Panc1 (cell line): ENCODE measurements around the gene OAF. TPM values are rescaled to one million over a fixed set of nuclear protein-coding genes. Genes with fewer than 3 reads are reported as not detected.

ENCODE experiments used
- ATAC-seq: fragments of 200-7000 bp; cut with Tn5 transposase; 2 replicates; pipeline ENCODE4 v1.9.1; 2020; ENCODE audit warnings: mild to moderate bottlenecking, moderate library complexity
- BruUV-seq: library from RNA; stranded (reverse); fragments of 400-500 nt; replicated peaks from 2 replicates; lab custom pipeline; 2021; lab: Mats Ljungman, UMichigan
- CTCF ChIA-PET: fragments of 300-600 bp; sonication (Branson Sonifier 250); formaldehyde crosslinking; loops from one replicate; lab custom pipeline; 2022; ENCODE audit warnings: antibody characterized with exemption; lab: Charles Lee
- POLR2A ChIA-PET: fragments of 300-600 bp; sonication (Branson Sonifier 250); formaldehyde crosslinking; loops from one replicate; lab custom pipeline; 2022; ENCODE audit warnings: antibody characterized with exemption; lab: Charles Lee
- DNase-seq: peaks from one replicate; pipeline ENCODE4 v3.0.0-alpha.2; 2010; ENCODE audit warnings: low read depth, low spot score
- H3K27ac ChIP-seq: 2 replicates; pipeline ENCODE4 v1.5.1; 2011; ENCODE audit warnings: mild to moderate bottlenecking, low read length, inconsistent platforms
- H3K27me3 ChIP-seq: fragments of 200-500 bp; sonication (Bioruptor generic); 2 replicates; pipeline ENCODE4 v1.6.0; 2014; ENCODE audit warnings: low read length, inconsistent platforms; ENCODE audit not compliant: control insufficient read depth, insufficient read depth
- H3K36me3 ChIP-seq: fragments of 200-500 bp; sonication (Bioruptor generic); 2 replicates; pipeline ENCODE4 v1.5.1; 2014; ENCODE audit warnings: inconsistent platforms, mild to moderate bottlenecking, low read length, moderate library complexity; ENCODE audit not compliant: control insufficient read depth, insufficient read depth
- H3K4me1 ChIP-seq: 2 replicates; pipeline ENCODE4 v1.5.1; 2011; ENCODE audit warnings: inconsistent platforms, mild to moderate bottlenecking, low read length, moderate library complexity; ENCODE audit not compliant: control insufficient read depth, insufficient read depth
- H3K4me3 ChIP-seq, 2 experiments: 2 replicates each; pipeline ENCODE4 v1.5.1; 2011 to 2012; ENCODE audit warnings: low read depth in 2 of 2, low read length in 2 of 2, mild to moderate bottlenecking in 2 of 2, inconsistent platforms in 1 of 2, moderate library complexity in 1 of 2
- H3K9me3 ChIP-seq: fragments of 200-500 bp; sonication (Bioruptor generic); 2 replicates; pipeline ENCODE4 v1.5.1; 2014; ENCODE audit warnings: low read depth, mild to moderate bottlenecking, inconsistent platforms, low read length, moderate library complexity; ENCODE audit not compliant: control insufficient read depth, insufficient read depth
- POLR2AphosphoS5 ChIP-seq: IDR thresholded peaks from 2 replicates; pipeline ENCODE4 v1.6.1; 2012; ENCODE audit warnings: mild to moderate bottlenecking, low read depth, low read length, moderate library complexity
- SIN3A ChIP-seq: IDR thresholded peaks from 2 replicates; pipeline ENCODE4 v1.6.1; 2012; ENCODE audit warnings: low read depth, mild to moderate bottlenecking, low read length, moderate library complexity, borderline replicate concordance; ENCODE audit not compliant: insufficient read depth
- TCF7L2 ChIP-seq: IDR thresholded peaks from 2 replicates; pipeline ENCODE4 v1.6.1; 2011; ENCODE audit warnings: mild to moderate bottlenecking, low read depth, low read length, inconsistent platforms
- in situ Hi-C: cut with HindIII; loops from 2 replicates; pipeline ENCODE4 v1.10.0; 2016; ENCODE audit warnings: low sequenced_read_pairs, low pct_unique_long_range_greater_than_20kb
- intact Hi-C: fragments of 100-400 bp; cut with micrococcal nuclease; formaldehyde crosslinking; loops from one replicate; pipeline ENCODE4 v1.10.0; 2022; ENCODE audit not compliant: unreplicated experiment
- total RNA-seq: library from RNA; stranded (reverse); gene quantifications from one replicate; pipeline ENCODE4 v1.2.1, GENCODE V29; 2021; ENCODE audit not compliant: unreplicated experiment
- TF ChIP-seq, protein P1 (sequence below): fragments of 450-650 bp; IDR thresholded peaks from 2 replicates; pipeline ENCODE4 v1.5.1; 2017; ENCODE audit warnings: mild to moderate bottlenecking
- TF ChIP-seq, protein P2 (sequence below), 2 experiments: IDR thresholded peaks; 2 replicates each; pipeline ENCODE4 v1.6.1; 2011 to 2012; ENCODE audit warnings: low read depth in 2 of 2, control low read depth in 1 of 2, low read length in 1 of 2, mild to moderate bottlenecking in 1 of 2, moderate library complexity in 1 of 2; ENCODE audit not compliant: insufficient read depth in 1 of 2

OAF gene
- total RNA-seq, 1 experiment from 2014 or later = 13.7 TPM

DNA sequence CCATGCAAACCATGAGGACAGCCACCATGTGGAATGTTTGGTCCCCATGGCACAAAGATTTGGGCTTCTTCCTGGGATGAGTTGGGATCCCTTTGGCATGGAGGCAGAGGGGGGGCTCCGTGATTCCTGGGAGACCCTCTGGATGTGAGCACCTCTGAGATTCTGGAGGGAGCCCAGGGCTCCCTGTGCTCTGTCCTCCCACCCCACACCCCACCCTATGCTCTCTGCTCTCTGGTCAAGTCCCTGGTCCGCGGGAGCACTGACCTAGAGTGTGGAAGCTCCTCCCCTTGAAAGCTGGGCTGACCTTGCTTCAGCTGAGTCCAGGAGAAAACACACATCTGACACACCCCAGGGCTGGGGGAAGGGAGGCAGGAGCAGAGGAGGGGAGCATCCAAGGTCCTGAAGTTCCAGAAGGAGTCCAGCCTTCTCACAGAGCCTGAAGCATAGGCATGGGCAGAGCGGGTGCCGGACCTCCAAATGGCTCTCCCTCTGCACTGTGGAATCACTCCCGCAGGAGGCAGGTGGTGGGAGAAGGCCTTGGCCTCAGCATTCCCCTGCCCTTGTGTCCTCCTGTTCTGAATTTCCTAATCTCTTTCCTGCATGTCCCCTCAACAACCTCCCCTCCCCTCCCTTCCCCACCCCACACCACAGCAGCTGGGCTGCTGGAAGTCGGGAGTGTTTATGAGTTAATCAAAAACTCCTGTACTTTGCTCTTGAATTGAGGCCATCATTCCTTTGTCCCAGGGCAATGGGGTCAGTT is 25.7 kb upstream of the OAF start:
- Histone ChIP-seq H3K36me3 (no peaks in the 10 kb centered on the region), H3K9me3 (no peaks in the 10 kb centered on the region), H3K27me3 (no peaks in the 10 kb centered on the region), H3K4me3 (no peak overlapping the region), H3K4me1 (no peaks in the 10 kb centered on the region), H3K27ac (no peak overlapping the region)
- intact Hi-C loops = no loop called here
- DNase-seq (no peak), ATAC-seq (no peak)
- CTCF ChIA-PET = interaction anchor here (0.6 to 0.8 kb wide), 2 partner anchors 38 to 521 kb away, joined by 3 to 5 read pairs; no protein-coding TSS in a partner anchor
- TF ChIP-seq, protein P1, sequence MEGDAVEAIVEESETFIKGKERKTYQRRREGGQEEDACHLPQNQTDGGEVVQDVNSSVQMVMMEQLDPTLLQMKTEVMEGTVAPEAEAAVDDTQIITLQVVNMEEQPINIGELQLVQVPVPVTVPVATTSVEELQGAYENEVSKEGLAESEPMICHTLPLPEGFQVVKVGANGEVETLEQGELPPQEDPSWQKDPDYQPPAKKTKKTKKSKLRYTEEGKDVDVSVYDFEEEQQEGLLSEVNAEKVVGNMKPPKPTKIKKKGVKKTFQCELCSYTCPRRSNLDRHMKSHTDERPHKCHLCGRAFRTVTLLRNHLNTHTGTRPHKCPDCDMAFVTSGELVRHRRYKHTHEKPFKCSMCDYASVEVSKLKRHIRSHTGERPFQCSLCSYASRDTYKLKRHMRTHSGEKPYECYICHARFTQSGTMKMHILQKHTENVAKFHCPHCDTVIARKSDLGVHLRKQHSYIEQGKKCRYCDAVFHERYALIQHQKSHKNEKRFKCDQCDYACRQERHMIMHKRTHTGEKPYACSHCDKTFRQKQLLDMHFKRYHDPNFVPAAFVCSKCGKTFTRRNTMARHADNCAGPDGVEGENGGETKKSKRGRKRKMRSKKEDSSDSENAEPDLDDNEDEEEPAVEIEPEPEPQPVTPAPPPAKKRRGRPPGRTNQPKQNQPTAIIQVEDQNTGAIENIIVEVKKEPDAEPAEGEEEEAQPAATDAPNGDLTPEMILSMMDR = no peak
- TF ChIP-seq POLR2AphosphoS5 (no peak), TCF7L2 (no peak), SIN3A (no peak)
- TF ChIP-seq, protein P2, sequence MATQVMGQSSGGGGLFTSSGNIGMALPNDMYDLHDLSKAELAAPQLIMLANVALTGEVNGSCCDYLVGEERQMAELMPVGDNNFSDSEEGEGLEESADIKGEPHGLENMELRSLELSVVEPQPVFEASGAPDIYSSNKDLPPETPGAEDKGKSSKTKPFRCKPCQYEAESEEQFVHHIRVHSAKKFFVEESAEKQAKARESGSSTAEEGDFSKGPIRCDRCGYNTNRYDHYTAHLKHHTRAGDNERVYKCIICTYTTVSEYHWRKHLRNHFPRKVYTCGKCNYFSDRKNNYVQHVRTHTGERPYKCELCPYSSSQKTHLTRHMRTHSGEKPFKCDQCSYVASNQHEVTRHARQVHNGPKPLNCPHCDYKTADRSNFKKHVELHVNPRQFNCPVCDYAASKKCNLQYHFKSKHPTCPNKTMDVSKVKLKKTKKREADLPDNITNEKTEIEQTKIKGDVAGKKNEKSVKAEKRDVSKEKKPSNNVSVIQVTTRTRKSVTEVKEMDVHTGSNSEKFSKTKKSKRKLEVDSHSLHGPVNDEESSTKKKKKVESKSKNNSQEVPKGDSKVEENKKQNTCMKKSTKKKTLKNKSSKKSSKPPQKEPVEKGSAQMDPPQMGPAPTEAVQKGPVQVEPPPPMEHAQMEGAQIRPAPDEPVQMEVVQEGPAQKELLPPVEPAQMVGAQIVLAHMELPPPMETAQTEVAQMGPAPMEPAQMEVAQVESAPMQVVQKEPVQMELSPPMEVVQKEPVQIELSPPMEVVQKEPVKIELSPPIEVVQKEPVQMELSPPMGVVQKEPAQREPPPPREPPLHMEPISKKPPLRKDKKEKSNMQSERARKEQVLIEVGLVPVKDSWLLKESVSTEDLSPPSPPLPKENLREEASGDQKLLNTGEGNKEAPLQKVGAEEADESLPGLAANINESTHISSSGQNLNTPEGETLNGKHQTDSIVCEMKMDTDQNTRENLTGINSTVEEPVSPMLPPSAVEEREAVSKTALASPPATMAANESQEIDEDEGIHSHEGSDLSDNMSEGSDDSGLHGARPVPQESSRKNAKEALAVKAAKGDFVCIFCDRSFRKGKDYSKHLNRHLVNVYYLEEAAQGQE (IDR thresholded peaks at IDR 0.05; ENCODE audit: insufficient read depth in 1 of 2, low read depth in 2 of 2, low read length in 1 of 2) = no peak
- no TSS peak for BruUV-seq
- POLR2A ChIA-PET = no interaction called here
- in situ Hi-C loops = no loop called here

DNA sequence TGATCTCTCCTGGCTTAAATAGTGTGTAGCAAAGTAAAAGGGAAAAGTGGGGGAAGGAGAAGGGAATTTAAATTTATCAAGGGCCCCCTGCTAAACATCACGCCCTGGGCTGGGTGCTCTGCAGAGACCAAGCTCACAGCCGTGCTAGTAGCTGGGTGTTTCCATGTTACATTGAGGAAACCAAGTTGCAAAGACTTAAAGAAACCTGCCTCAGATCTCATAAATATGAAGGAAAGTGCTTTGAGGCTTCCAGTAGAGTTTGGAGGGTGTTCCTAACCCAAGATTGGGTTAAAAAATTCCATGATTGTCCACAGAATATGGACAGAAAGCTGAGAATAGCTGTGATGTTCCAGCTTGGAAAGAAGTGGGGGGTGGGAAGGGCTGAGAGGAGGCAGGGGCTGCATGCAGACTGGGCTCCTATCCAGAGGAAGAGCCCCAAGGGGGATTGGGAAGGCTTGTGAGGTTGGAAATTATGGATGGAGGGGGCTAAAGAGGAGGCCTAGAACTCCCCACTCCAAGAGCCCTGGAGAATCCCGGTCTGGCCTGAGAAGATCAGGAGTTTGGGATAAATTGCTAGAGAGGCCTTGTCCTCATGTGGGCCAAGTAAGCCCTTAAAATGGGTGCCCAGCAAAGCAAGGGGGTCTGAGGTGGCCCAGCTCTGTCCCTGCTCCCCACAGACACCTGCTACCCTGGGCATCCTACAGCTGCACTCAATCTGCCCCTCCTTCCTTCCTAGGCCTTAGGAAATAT is 25.0 kb upstream of the OAF start:
- CTCF ChIA-PET = interaction anchor here (0.6 to 0.8 kb wide), 2 partner anchors 37 to 521 kb away, joined by 3 to 5 read pairs; no protein-coding TSS in a partner anchor
- BruUV-seq = no TSS peak
- TF ChIP-seq SIN3A (no peak), POLR2AphosphoS5 (no peak), TCF7L2 (no peak)
- TF ChIP-seq, protein P2 (IDR thresholded peaks at IDR 0.05; ENCODE audit: insufficient read depth in 1 of 2, low read depth in 2 of 2, low read length in 1 of 2) = no peak
- TF ChIP-seq, protein P1 = no peak
- ATAC-seq = no peak
- in situ Hi-C loops (no loop called here), intact Hi-C loops (no loop called here)
- Histone ChIP-seq H3K27me3 (no peaks in the 10 kb centered on the region), H3K36me3 (no peaks in the 10 kb centered on the region), H3K4me3 (no peak overlapping the region), H3K9me3 (no peaks in the 10 kb centered on the region), H3K4me1 (no peaks in the 10 kb centered on the region), H3K27ac (no peak overlapping the region)
- POLR2A ChIA-PET = no interaction called here
- DNase-seq = no peak
